Ishikawa (cell line): ENCODE measurements around the gene IGFL1.

Experiments
- CEBPB ChIP-seq: IDR thresholded peaks from 2 replicates; pipeline ENCODE4 v1.6.1; 2012
- CREB1 ChIP-seq: IDR thresholded peaks from 2 replicates; pipeline ENCODE4 v1.6.1; 2012; ENCODE audit warnings: low read depth
- EP300 ChIP-seq: IDR thresholded peaks from 2 replicates; pipeline ENCODE4 v1.6.1; 2012; ENCODE audit warnings: borderline replicate concordance
- RAD21 ChIP-seq: IDR thresholded peaks from 2 replicates; pipeline ENCODE4 v1.6.1; 2012; ENCODE audit warnings: low read depth
- TAF1 ChIP-seq: IDR thresholded peaks from 2 replicates; pipeline ENCODE4 v1.6.1; 2012; ENCODE audit warnings: low read depth, mild to moderate bottlenecking
- TCF12 ChIP-seq: IDR thresholded peaks from 2 replicates; pipeline ENCODE4 v1.6.1; 2012; ENCODE audit warnings: low read depth
- ZBTB7A ChIP-seq: IDR thresholded peaks from 2 replicates; pipeline ENCODE4 v1.6.1; 2012; ENCODE audit warnings: low read depth
- TF ChIP-seq, protein P1 (sequence below): IDR thresholded peaks from 2 replicates; pipeline ENCODE4 v1.6.1; 2012; ENCODE audit warnings: low read depth, mild to moderate bottlenecking

DNA sequence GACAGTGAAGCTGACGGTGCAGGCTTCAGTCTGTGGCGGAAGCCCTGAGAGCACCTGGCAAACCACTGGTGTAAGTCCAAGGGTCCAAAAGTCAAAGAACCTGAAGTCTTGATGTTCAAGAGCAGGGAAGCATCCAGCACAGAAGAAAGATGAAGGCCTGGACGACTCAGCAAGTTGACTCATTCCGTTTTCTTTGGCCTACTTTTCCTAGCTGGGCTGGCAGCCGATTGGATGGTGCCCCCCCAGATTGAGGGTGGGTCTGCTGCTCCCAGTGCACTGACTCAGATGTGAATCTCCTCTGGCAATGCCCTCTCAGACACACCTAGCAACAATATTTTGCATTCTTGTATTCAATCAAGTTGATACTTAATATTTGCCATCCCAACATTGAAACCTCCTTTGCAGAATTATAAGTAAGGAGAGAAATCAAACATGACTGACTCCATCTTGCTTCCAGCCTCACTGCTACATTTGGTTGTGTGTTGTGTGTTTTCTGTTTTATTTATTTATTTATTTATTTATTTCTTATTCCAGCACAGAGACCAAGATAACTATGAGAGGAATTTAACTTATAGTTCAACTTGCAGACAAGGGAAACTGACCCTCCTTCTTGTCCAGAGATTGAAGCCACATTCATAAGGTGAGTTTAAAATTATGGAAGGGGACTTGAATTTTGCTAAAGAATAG is 48.7 kb upstream of the IGFL1 start:
- TF ChIP-seq EP300 (no peak), TAF1 (no peak), RAD21 (no peak), ZBTB7A (no peak), TCF12 (no peak), CEBPB (no peak), CREB1 (no peak)
- TF ChIP-seq, protein P1, sequence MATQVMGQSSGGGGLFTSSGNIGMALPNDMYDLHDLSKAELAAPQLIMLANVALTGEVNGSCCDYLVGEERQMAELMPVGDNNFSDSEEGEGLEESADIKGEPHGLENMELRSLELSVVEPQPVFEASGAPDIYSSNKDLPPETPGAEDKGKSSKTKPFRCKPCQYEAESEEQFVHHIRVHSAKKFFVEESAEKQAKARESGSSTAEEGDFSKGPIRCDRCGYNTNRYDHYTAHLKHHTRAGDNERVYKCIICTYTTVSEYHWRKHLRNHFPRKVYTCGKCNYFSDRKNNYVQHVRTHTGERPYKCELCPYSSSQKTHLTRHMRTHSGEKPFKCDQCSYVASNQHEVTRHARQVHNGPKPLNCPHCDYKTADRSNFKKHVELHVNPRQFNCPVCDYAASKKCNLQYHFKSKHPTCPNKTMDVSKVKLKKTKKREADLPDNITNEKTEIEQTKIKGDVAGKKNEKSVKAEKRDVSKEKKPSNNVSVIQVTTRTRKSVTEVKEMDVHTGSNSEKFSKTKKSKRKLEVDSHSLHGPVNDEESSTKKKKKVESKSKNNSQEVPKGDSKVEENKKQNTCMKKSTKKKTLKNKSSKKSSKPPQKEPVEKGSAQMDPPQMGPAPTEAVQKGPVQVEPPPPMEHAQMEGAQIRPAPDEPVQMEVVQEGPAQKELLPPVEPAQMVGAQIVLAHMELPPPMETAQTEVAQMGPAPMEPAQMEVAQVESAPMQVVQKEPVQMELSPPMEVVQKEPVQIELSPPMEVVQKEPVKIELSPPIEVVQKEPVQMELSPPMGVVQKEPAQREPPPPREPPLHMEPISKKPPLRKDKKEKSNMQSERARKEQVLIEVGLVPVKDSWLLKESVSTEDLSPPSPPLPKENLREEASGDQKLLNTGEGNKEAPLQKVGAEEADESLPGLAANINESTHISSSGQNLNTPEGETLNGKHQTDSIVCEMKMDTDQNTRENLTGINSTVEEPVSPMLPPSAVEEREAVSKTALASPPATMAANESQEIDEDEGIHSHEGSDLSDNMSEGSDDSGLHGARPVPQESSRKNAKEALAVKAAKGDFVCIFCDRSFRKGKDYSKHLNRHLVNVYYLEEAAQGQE: no peak
